Mammary epithelial cell (primary cell): ENCODE data around the gene SAMD13.

Experiments
- EZH2 ChIP-seq: IDR thresholded peaks from 2 replicates; pipeline ENCODE4 v1.6.1; 2012; ENCODE audit warnings: low read length, inconsistent platforms, borderline replicate concordance
- TF ChIP-seq, protein P1 (sequence below), 2 donors: IDR thresholded peaks in 1 of 2; conservative IDR thresholded peaks in 1 of 2; 2 replicates each; pipeline ENCODE4 v1.5.1; 2011 to 2012; ENCODE audit warnings: inconsistent platforms in 2 of 2, low read length in 2 of 2, mild to moderate bottlenecking in 2 of 2, control low read depth in 1 of 2, low read depth in 1 of 2; ENCODE audit not compliant: insufficient read depth in 1 of 2; ENCODE audit errors: extremely low read depth in 1 of 2

DNA sequence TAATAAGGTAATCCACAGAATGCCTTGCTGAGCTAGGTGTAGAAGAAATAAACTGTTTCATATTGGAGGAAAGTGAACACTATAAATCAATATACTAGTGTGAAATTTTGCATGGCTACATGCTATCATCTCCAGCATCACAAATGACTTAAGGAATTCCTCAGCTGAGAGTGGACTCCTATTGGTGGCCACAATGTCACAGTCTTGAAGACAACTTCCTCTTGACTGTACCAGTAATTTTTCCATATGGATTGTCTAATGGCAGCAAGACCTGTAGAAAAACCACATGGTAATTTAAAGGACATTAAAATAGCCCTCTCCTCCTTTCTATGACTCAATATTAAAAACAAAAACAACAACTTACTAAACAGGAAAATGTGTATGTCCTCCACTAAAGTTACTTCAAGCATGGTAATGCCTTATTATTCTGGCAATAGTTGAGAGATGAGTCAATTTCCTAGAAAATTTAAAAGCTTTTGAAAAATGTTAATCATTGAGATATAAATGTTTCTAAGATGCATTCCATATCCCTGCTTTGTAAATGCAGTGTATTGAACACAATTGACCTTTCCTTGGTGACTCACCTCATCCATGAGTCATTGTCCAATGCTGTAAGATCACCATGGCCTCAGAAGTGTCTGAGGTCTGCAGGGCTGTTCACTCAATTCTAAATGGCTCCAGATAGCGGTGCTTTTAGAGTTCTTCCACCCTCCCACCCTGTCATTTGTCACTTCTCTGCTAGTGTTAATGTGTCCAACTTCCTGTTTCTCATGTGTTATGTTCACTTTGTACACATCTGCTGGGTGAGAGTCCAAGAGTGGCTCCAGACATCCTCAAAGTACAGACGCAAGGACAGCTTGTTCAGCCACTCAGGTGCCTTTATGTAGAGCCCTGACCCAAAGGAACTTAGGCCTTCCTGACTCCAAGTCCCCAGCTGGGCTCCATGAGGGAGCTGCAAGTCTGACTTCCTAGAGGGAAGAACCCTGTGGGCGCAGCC lies 64.0 kb downstream of the SAMD13 start:
- TF ChIP-seq, protein P1, sequence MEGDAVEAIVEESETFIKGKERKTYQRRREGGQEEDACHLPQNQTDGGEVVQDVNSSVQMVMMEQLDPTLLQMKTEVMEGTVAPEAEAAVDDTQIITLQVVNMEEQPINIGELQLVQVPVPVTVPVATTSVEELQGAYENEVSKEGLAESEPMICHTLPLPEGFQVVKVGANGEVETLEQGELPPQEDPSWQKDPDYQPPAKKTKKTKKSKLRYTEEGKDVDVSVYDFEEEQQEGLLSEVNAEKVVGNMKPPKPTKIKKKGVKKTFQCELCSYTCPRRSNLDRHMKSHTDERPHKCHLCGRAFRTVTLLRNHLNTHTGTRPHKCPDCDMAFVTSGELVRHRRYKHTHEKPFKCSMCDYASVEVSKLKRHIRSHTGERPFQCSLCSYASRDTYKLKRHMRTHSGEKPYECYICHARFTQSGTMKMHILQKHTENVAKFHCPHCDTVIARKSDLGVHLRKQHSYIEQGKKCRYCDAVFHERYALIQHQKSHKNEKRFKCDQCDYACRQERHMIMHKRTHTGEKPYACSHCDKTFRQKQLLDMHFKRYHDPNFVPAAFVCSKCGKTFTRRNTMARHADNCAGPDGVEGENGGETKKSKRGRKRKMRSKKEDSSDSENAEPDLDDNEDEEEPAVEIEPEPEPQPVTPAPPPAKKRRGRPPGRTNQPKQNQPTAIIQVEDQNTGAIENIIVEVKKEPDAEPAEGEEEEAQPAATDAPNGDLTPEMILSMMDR (conservative IDR thresholded peaks at IDR 0.05 in 1 of 2, IDR thresholded peaks at IDR 0.05 in 1 of 2; ENCODE audit: extremely low read depth in 1 of 2, insufficient read depth in 1 of 2, low read depth in 1 of 2, low read length in 2 of 2), result no peak
- no peak for TF ChIP-seq EZH2
